Esophagus (tissue), 2 donors: ENCODE measurements around the gene HDAC2. TPM values are rescaled to one million over a fixed set of nuclear protein-coding genes. Genes with fewer than 3 reads are reported as not detected.
A peak's percentile ranks its signal among the peaks of the same experiment; 100 is the strongest.

ENCODE experiments used
- H3K27ac ChIP-seq, 2 donors: one replicate each; pipeline ENCODE4 v1.5.1; 2013; ENCODE audit warnings: low read depth in 2 of 2, mild to moderate bottlenecking in 2 of 2, inconsistent platforms in 1 of 2, low read length in 1 of 2, moderate library complexity in 1 of 2
- H3K27me3 ChIP-seq, 2 donors: one replicate each; pipeline ENCODE4 v1.6.1; 2013; ENCODE audit warnings: low read length in 2 of 2, control low read depth in 1 of 2, mild to moderate bottlenecking in 1 of 2; ENCODE audit not compliant: insufficient read depth in 2 of 2, control insufficient read depth in 1 of 2
- H3K36me3 ChIP-seq, 2 donors: one replicate each; pipeline ENCODE4 v1.6.1; 2013; ENCODE audit warnings: low read length in 1 of 2; ENCODE audit not compliant: control insufficient read depth in 2 of 2, insufficient read depth in 2 of 2
- H3K4me1 ChIP-seq, 2 donors: one replicate each; pipeline ENCODE4 v1.6.1; 2013; ENCODE audit warnings: low read length in 1 of 2; ENCODE audit not compliant: control insufficient read depth in 2 of 2, insufficient read depth in 2 of 2
- H3K4me3 ChIP-seq, 2 donors: one replicate each; pipeline ENCODE4 v1.5.1; 2013; ENCODE audit warnings: low read length in 2 of 2, mild to moderate bottlenecking in 2 of 2, low read depth in 1 of 2, moderate library complexity in 1 of 2
- H3K9me3 ChIP-seq, 2 donors: one replicate each; pipeline ENCODE4 v1.6.1; 2013; ENCODE audit warnings: mild to moderate bottlenecking in 2 of 2, low read depth in 1 of 2, low read length in 1 of 2, moderate library complexity in 1 of 2; ENCODE audit not compliant: control insufficient read depth in 2 of 2, insufficient read depth in 1 of 2
- WGBS, 2 donors: extraction: QIAGEN DNeasy Blood & Tissue Kit; methylation state at CpG; one replicate each; pipeline ENCODE4 v1.1.7; 2013; 5-methylcytosine and 5-hydroxymethylcytosine counted together
- polyA plus RNA-seq, 2 donors: library from polyadenylated mRNA; stranded (reverse); fragments of 200-250 nt; gene quantifications; one replicate each; pipeline ENCODE4 v1.2.3, GENCODE V29; 2013
- donor health status: healthy with polysubstance abuse.
- donor health status: Bipolar disorder and iron deficiency.

Gene HDAC2
- polyA plus RNA-seq, 2 donors = 34.0 to 61.4 TPM

DNA sequence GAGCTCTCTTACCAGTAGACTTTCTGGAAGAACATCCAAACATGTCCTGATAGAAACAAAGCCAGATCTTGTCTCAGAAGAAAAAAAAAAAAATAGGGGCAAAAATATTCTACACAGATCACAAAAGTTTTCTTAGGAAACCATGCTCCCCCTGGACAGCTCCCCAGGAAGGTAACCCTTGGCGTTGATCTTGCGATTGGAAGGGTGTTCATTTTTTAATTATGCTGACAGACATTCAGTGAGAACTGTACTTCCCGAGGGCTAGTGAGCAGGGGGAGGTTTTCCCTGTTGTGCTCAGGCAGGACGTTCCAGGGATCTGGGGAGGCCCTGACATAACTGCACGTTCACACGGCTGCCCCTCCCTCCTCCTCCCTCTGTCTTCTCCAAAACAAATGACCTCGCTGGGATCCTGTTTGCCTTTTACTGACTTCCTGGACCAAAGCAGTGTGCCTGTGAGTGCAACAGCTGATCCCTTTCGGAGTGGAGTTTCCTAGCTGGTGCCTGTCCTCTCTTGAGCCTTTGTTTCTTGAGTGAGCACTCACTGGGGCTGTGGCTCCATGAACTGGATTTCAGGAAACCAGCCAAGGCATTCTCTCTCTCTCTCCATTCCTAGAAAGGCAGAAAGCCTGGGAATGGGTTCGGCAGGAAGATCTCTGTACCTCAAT lies 67.2 kb downstream of the HDAC2 start:
- H3K4me1 ChIP-seq = peaks cover 0 to 7% of the 10 kb centered on the region in 2 donors
- no peak overlapping the region for H3K4me3 ChIP-seq
- H3K36me3 ChIP-seq = no peaks in the 10 kb centered on the region
- WGBS, 2 donors = 36 to 45% methylated on average over 9 of the region's 9 CpGs
- peak overlapping the region in 1 of 2 donors; percentile 37 for H3K27ac ChIP-seq
- H3K27me3 ChIP-seq = no peaks in the 10 kb centered on the region
- no peaks in the 10 kb centered on the region for H3K9me3 ChIP-seq

DNA sequence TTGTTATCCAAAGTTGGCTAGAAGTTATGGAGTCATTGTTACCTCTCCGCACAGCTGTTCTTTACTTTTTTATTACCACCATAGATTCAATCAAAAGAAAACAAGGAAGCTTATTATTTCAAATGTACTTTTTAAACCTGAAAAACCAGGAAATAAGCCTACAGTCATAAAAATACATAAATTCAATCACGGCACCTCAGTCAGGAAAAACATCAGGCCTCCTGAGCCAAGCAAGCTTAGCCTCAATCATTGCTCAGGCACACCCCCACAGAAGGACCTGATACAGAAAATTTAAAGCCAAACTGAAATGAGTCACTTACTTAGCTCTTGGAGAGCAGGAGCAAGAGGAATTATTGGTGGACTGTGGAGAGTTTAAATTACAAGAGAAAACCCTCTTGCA lies 69.5 kb downstream of the HDAC2 start:
- H3K27ac ChIP-seq = no peak overlapping the region
- H3K36me3 ChIP-seq = no peaks in the 10 kb centered on the region
- H3K27me3 ChIP-seq = no peaks in the 10 kb centered on the region
- H3K9me3 ChIP-seq = no peaks in the 10 kb centered on the region
- no peak overlapping the region for H3K4me3 ChIP-seq
- 82 to 84% methylated on average over 2 of the region's 2 CpGs for WGBS, 2 donors
- H3K4me1 ChIP-seq = peaks cover 0 to 7% of the 10 kb centered on the region in 2 donors

DNA sequence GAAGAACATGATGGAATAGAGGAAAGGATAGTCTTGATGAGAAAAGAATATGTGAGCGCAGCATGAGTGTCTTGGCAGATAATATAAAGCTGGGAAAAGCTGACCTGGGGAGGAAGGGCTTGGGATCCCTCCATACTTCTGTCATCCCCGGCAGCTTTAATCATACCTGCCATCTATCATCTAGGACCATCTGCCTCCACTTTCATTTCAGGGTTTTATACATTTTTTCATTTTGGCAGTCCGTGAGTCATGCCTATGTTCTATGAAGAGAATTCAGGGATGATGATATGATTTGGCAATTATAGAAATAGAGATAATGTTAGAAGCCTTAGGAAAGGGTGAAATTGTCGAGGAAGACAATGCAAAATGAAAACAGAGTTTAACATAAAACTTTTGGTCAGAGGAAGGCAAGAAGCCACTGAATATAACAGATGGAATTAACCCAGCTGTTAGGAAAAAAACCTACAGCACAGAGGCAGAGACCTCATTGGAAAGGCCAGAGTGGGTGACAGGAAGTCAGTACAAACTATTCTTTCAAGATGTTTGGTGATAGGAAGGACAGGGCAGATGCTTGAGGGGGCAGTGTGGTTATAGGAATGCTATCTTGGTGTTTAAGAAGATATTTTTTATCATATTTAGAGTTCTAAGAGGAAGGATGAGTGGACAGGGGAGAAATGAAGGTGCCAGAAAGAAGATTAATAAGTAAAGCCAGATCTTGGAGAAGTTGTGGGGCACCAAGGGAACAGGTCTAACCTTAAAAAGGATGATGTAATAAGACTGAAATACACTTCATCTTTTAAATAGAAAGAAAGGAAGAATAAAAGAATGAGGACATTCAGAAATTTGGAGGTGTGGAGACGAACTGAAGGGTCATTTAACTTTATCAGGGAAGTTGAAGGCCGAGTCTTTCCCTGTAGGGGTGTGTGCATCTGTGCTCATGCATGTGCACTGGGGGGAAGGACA lies 76.0 kb downstream of the HDAC2 start:
- WGBS, 2 donors = 66 to 67% methylated on average over 6 of the region's 6 CpGs
- Histone ChIP-seq H3K4me3 (no peak overlapping the region), H3K27ac (no peak overlapping the region)

DNA sequence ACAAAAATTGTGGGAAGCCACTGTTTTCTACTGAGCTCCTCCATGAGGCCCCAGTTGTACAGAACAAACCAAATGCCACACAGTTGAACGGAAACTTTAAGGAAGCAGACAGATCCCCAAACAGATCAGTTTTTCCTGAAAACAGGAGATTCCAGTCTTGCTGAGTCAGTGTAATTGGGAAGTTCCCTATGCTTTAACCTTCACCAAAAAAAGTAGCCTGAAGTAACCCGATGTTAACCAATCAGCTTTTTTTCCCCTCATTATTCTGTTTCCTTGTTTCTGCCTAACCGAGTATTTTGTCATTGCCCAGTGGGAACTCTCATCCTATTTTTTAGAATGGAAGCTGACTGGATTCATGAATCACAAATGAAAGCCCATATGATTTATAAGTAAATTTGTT lies 77.1 kb downstream of the HDAC2 start:
- Histone ChIP-seq H3K27me3 (no peaks in the 10 kb centered on the region), H3K36me3 (no peaks in the 10 kb centered on the region), H3K9me3 (no peaks in the 10 kb centered on the region), H3K4me3 (no peak overlapping the region), H3K4me1 (no peaks in the 10 kb centered on the region), H3K27ac (no peak overlapping the region)
- WGBS, 2 donors = 75 to 76% methylated on average over 3 of the region's 3 CpGs

More for the DNA sequence above, 76.0 kb downstream of the HDAC2 start:
- H3K27me3 ChIP-seq = no peaks in the 10 kb centered on the region
- no peaks in the 10 kb centered on the region for H3K9me3 ChIP-seq
- no peaks in the 10 kb centered on the region for H3K4me1 ChIP-seq
- no peaks in the 10 kb centered on the region for H3K36me3 ChIP-seq

DNA sequence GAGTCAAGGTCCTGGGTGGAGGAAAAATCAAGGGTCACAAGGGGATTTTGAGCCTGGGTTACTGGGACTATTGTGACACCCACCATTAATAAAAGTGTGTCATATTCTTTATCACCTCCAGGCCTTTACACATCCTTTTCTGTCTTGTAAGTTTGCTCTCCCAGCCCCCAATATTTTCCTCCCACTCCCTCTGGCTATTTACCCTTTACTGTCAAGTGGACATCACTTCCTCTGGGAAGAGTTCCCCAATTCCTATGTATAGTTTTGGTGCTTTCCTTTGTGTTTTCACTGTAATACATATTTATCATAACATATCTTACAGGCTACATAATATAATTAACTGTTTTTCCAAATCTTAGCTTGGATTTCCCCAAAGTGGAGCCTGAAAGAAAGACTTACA lies 77.5 kb downstream of the HDAC2 start:
- no peaks in the 10 kb centered on the region for H3K9me3 ChIP-seq
- no peaks in the 10 kb centered on the region for H3K27me3 ChIP-seq
- no peak overlapping the region for H3K4me3 ChIP-seq
- H3K4me1 ChIP-seq = no peaks in the 10 kb centered on the region
- no peaks in the 10 kb centered on the region for H3K36me3 ChIP-seq
- no peak overlapping the region for H3K27ac ChIP-seq

DNA sequence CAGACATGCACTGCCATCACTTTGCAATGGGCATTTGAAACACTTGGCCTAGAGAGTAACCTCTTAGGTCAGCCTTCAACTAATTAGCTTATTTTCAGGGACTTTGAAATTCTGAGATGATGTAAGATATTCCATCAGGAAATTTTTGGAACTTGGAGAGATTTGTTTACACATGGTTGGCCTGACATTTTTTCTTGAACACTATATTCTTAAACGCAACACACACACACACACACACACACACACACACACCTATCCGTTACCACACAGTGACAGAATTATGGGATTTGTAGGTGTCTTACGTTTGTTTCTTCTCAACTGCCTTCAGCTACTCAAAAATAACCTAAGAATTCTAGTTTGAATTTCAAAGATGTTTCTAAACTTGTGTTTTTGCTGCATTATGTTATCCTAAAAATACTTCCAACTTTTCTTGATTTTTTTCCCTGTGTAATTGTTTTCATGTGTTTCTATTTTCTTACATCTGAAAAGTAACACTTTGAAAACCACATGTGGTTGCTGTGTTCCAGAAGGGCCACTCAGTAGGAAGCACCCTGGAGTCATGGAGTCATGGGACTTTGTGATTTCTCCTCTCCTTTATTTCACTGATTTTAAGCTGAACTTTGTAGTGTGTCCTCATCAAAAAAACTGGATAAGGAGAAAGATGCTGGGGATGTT lies 81.9 kb downstream of the HDAC2 start:
- H3K27ac ChIP-seq = no peak overlapping the region
- no peak overlapping the region for H3K4me3 ChIP-seq
- no peaks in the 10 kb centered on the region for H3K4me1 ChIP-seq
- WGBS, 2 donors = 81 to 86% methylated on average over 3 of the region's 3 CpGs
- H3K27me3 ChIP-seq = no peaks in the 10 kb centered on the region
- H3K36me3 ChIP-seq = no peaks in the 10 kb centered on the region
- H3K9me3 ChIP-seq = no peaks in the 10 kb centered on the region

DNA sequence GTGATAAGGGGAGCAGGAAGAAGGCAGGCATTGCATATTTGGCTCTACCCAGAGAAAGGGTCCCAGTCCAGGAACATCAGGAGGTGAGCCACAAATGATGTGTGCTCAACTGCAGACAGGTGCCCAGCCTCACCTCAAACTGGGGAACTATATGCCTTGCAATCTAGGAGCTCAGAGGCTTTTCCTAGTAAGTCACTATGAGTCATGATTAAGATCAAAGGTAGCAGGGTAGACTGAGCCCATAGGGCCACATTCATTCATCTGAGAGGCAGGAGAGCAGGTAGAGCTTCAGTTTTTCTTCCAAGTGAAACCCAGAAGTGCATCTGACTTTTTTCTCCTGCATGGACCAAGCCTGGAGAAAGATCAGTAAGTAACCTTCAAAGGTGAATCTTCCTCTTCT lies 82.5 kb downstream of the HDAC2 start:
- no peak overlapping the region for H3K27ac ChIP-seq

DNA sequence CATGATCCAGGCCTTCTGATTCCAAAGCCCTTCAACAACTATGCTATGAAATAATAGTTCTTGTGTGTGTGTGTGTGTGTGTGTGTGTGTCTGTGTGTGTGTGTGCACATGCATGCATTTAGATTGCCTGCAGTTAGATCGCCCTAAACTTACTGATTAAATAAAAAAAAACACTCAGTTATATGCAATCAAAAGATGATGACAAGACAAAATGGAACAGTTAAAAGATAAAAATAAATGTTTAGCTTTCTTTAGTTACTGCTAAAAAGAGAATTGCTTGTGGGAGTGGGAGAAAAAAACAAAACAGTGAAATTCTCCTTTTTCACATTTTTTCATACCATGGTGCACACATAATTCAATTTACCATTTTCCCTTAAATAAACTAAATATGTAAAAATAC lies 84.4 kb downstream of the HDAC2 start:
- Histone ChIP-seq H3K27me3 (no peaks in the 10 kb centered on the region), H3K36me3 (no peaks in the 10 kb centered on the region), H3K4me3 (no peak overlapping the region), H3K4me1 (no peaks in the 10 kb centered on the region), H3K9me3 (no peaks in the 10 kb centered on the region), H3K27ac (no peak overlapping the region)
- 88 to 92% methylated on average over 1 of the region's 1 CpG for WGBS, 2 donors

More for the DNA sequence above, 82.5 kb downstream of the HDAC2 start:
- H3K4me3 ChIP-seq = no peak overlapping the region
- no peaks in the 10 kb centered on the region for H3K27me3 ChIP-seq
- no peaks in the 10 kb centered on the region for H3K9me3 ChIP-seq
- no peaks in the 10 kb centered on the region for H3K4me1 ChIP-seq
- H3K36me3 ChIP-seq = no peaks in the 10 kb centered on the region

DNA sequence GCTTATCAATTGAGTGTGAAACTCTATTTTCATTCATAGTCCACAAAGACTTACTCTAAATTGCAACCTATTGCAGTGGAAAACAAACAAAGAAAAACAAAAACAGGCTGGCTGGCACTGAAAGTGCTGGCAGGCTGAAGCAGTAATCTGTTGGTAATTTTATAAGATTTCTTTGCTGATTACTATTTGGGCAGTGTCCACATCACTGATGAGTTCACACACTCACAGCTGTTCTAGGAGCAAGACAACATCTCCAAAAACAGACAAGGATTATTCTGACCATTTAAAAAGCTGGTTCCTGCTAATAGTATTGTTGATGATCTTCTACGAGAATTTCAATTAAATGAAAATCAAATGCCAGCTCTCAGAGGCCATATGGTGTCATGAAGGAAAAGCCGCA lies 86.9 kb downstream of the HDAC2 start:
- Histone ChIP-seq H3K27ac (no peak overlapping the region), H3K27me3 (no peaks in the 10 kb centered on the region), H3K4me3 (no peak overlapping the region), H3K9me3 (no peaks in the 10 kb centered on the region), H3K36me3 (no peaks in the 10 kb centered on the region), H3K4me1 (no peaks in the 10 kb centered on the region)
- 83 to 90% methylated on average over 2 of the region's 2 CpGs for WGBS, 2 donors
